Fibroblast of peridontal ligament (primary cell): ENCODE results near the gene NDUFS8.

ENCODE experiments used
- DNase-seq: peaks from one replicate; pipeline ENCODE4 v3.0.0-alpha.2; 2010; ENCODE audit errors: extremely low read depth

The NDUFS8 gene

DNA sequence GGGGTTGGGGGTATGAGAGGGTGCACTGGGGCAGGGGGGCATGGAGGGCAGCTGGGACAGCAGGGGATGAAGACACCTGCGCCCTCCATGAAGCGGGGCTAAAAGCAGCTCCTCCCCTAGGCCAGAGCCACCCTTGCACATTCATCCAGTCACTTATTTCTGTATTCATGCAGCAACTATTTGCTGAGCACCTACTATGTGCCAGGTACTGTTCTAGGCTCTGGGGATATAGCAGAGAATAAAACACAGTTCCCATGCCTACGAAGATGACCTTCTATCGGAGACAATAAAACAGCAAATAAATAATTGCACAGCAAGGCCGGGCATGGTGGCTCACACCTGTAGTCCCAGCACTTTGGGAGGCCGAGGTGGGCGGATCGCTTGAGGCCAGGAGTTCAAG is 15.0 kb upstream of the NDUFS8 start:
- DNase-seq = no peak

GRCh38 chr11:68016161-68016903 is 14.1 kb upstream of the NDUFS8 start:
- no peak for DNase-seq

GRCh38 chr11:68016904-68017817 is 13.3 kb upstream of the NDUFS8 start:
- DNase-seq = no peak

DNA sequence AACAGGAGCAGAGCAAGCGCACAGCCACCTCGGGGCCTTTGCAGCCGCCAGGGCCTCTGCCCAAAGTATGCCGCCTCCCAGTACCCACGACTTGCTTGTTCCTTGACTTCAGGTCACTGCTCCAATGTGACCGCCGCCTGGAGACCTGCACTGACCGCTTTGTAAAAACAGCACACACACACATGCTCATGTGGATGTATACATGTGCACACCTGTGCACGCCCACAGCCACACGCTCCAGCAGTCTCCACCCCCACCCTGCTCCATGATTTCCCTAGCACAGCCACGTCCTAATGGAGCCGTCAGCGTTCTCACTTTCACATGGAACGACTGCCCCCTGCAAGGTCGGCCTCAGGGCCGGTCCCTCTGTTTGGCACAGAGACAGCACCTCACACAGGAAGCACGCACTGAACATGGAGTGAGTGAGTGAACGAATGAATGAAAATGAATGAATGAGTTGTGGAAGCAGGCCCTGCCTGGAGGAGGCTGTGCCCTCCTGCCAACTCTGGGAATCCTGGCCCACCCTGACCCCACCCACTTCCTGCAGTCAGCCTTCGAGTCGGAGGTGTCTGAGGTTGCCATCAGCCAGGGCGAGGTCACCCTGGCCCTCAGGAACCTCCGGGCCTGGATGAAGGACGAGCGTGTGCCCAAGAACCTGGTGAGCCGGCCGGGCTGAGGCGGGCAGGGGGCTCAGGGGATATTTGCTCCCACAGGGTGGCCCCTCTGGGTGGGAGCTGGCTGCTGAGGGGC is 12.3 kb upstream of the NDUFS8 start:
- no peak for DNase-seq

GRCh38 chr11:68018730-68019190 is 11.7 kb upstream of the NDUFS8 start:
- no peak for DNase-seq

DNA sequence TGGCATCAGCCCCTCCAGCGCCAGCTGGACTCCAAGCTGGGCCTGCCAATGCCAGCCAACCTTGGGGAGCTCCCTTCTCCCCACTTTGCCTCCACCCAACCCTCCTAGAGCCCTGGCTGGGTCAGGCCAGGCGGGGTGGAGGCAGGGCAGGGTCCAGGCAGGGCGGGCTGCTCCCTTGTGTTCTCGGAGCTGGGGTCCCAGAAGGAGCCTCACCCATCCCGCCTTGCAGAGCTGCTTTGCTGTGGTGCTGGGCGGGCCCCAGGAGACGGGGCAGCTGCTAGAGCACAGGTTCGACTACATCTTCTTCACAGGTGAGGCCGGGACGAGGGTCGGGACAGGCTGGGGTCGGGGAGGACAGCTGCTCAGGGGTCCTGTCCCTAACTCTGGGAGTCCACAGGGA is 11.0 kb upstream of the NDUFS8 start:
- no peak for DNase-seq

DNA sequence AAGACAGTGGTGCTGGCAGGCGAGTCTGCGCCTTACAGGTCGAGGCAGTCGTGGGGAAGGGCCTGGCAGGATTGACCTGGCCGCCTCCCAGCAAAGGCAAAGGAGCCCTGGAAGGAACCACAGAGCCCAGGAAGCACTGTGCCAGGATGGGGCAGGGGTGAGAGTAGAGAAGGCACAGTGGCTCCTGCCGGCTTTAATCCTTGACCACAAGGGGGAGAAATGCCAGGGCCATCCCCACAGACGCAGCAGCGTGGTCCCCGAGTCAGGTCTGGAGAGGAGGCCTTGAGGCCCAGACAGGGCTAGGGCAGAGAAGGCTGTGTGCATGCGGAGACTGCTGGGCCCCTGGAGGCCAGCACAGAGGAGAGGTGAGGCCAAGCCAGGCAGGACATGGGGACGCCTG is 9.9 kb upstream of the NDUFS8 start:
- DNase-seq = peak; percentile 30

DNA sequence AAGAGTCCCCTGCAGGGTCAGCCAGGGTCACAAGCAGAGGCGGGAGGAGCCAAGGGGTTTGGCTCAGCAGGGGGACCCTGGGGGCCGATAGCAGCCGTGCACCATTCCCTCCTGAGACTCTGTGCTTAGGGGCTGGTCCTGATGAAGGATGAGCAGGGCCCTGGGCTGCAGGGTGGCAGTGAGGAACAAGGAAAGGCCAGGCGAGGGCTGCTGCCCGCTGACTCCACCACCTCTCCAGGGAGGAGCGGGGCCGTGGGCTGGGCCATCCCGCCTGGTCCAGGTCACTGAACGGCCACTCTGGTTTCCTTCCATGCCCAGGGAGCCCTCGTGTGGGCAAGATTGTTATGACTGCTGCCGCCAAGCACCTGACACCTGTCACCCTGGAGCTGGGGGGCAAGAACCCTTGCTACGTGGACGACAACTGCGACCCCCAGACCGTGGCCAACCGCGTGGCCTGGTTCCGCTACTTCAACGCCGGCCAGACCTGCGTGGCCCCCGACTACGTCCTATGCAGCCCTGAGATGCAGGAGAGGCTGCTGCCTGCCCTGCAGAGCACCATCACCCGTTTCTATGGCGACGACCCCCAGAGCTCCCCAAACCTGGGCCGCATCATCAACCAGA is 9.2 kb upstream of the NDUFS8 start:
- peak; percentile 10 for DNase-seq

GRCh38 chr11:68022531-68022930 is 8.0 kb upstream of the NDUFS8 start:
- DNase-seq = no peak

- no peak for DNase-seq
Observed at GRCh38 chr11:68024508-68024907, 6.0 kb upstream of the NDUFS8 start.

GRCh38 chr11:68025047-68025446 is 5.4 kb upstream of the NDUFS8 start:
- peak; percentile 18 for DNase-seq

DNA sequence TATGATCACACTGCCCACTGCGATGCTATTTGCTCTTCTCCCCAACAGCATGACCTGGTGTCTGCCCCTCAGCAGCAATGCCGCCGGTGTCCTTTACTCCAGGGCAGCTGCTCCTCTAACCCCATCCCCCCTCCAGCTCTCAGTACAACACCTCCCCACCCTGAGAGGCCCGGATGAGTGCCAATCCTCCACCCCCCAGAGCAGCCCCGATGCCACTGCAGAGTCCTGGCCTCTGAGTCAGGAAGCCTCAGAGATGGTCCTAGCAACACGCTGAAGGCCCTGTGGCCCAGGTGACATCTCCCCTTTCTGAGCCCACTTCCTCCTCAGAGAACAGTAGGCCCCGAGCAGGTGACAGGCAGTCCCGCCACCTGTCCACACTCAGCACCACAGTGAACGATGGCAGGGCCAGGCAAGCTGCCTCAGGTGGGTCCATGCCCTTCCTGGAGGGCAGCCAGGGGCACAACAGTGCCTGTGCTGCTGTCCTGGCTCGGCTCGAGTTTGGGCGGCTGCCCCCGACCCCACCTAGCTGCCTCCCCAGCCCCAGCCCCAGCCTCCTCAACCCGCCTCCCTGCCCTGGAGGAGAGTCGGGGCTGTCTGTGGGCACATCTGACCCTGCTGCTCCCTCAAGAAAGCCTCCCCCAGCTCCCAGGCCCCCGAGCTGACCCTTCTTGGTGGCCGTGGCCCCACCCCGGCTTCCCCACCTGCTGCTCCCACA is 3.9 kb upstream of the NDUFS8 start:
- DNase-seq = no peak

- DNase-seq = no peak
Observed at GRCh38 chr11:68027667-68028066, 2.8 kb upstream of the NDUFS8 start.

- peak; percentile 17 for DNase-seq
Observed at GRCh38 chr11:68028802-68029545, 1.5 kb upstream of the NDUFS8 start.

DNA sequence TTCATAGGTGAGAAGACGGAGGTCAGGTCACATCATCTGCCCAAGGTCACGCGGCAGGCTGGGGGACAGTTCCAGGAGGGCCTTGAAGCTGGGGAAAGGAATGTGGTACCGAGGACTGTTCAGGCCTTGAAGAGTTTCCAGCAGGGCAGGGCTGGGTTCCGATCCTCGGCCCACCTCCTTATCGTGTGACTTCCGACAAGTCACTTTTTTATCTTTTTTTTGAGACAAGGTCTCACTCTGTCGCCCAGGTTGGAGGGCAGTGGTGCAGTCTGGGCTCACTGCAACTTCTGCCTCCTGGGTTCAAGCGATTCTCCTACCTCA is 623 bp downstream of the NDUFS8 start:
- DNase-seq = peak; percentile 38

DNA sequence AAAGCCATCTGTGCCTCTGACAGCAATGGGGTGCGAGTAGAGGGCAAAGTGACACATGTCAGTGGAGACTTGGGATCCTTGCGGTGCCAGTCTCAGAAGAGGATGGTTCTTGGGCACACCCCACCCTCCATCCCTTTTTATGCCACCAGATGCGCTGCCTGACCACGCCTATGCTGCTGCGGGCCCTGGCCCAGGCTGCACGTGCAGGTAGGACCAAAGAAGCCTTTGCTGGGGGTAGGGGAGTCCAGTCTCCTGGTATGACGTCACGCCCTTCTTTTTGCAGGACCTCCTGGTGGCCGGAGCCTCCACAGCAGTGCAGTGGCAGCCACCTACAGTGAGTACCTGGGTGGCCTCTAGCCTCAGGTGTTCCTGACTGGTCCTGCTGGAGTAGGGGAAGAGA is 1.5 kb downstream of the NDUFS8 start:
- DNase-seq = no peak

- no peak for DNase-seq
Observed at GRCh38 chr11:68032997-68033707, 2.7 kb downstream of the NDUFS8 start.

- no peak for DNase-seq
Observed at GRCh38 chr11:68033708-68034045, 3.2 kb downstream of the NDUFS8 start.

- DNase-seq = no peak
Observed at GRCh38 chr11:68035266-68035876, 4.9 kb downstream of the NDUFS8 start.
